Lower lobe of right lung (tissue), 2 donors: ENCODE data around the gene PSAT1. TPM values are rescaled to one million over a fixed set of nuclear protein-coding genes. Genes with fewer than 3 reads are reported as not detected.
A peak's percentile ranks its signal among the peaks of the same experiment; 100 is the strongest.

Experiments used
- ATAC-seq, 2 donors: fragments of 200-7000 bp; cut with Tn5 transposase; one replicate each; pipeline ENCODE4 v1.9.1; 2020 to 2022; ENCODE audit warnings: mild to moderate bottlenecking in 2 of 2, moderate library complexity in 2 of 2
- DNase-seq: peaks from one replicate; pipeline ENCODE4 v3.0.0-alpha.2; 2020
- H3K27ac ChIP-seq: fragments of 200-600 bp; one replicate; pipeline ENCODE4 v1.8.0; 2022
- H3K27me3 ChIP-seq: fragments of 200-600 bp; one replicate; pipeline ENCODE4 v1.8.0; 2022; ENCODE audit warnings: low read depth
- H3K36me3 ChIP-seq: fragments of 200-600 bp; one replicate; pipeline ENCODE4 v1.8.0; 2022; ENCODE audit warnings: mild to moderate bottlenecking
- H3K4me1 ChIP-seq: fragments of 200-600 bp; one replicate; pipeline ENCODE4 v1.8.0; 2022
- H3K4me3 ChIP-seq: fragments of 200-600 bp; one replicate; pipeline ENCODE4 v1.8.0; 2022; ENCODE audit warnings: mild to moderate bottlenecking
- H3K9me3 ChIP-seq: fragments of 200-600 bp; one replicate; pipeline ENCODE4 v1.8.0; 2022
- intact Hi-C: fragments of 100-400 bp; cut with DNase I; formaldehyde crosslinking; loops from one replicate; pipeline ENCODE4 v1.11.0; 2022
- total RNA-seq: library from RNA; stranded (reverse); fragmentation: NEBNext Ultra II Directional; extraction: Animal tissue kit (Norgen Biotek cat#: 25700); gene quantifications from one replicate; pipeline ENCODE4 v1.2.1, GENCODE V29; 2021
- TF ChIP-seq, protein P1 (sequence below): fragments of 200-600 bp; IDR thresholded peaks from one replicate; pipeline ENCODE4 v1.8.0; 2022; ENCODE audit warnings: antibody characterized with exemption, mild to moderate bottlenecking
- donor health status: DM: no; HTN: yes; CAD: no; lungs with severe emphysema.

PSAT1 gene
- total RNA-seq, 1 donor from 2014 or later = 10.4 TPM

DNA sequence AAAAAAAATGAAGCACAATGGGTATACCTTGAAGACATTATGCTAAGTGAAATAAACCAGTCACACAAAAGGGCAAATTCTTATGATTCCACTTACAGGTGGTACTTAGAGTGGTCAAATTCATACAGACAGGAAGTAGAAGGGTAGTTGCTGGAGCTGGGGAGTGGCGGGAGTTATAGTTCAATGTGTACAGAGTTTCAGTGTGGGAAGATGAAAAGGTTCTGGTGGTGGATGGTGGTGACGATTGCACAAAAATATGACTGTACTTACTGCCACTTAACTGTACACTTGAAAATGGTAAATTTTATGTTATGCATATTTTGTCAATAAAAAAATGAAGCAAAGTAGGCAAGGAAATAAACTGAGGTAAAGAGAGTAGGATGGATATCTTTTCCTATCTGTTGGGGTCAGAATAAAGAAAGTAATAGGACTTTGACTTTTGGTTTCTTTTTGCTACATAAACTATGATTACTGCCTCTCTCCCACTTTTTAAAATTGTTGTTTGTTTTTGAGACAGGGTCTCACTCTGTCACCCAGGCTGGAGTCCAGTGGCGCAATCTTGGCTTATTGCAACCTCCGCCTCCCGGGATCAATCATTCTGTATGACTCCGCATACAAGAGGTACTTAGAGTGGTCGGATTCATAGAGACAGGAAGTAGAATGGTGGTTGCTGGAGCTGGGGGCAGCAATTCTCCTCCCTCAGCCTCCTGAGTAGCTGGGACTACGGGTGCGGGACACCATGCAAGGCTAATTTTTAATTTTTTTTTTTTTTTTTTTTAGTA is 4.0 kb upstream of the PSAT1 start:
- intact Hi-C loops = no loop called here
- TF ChIP-seq, protein P1, sequence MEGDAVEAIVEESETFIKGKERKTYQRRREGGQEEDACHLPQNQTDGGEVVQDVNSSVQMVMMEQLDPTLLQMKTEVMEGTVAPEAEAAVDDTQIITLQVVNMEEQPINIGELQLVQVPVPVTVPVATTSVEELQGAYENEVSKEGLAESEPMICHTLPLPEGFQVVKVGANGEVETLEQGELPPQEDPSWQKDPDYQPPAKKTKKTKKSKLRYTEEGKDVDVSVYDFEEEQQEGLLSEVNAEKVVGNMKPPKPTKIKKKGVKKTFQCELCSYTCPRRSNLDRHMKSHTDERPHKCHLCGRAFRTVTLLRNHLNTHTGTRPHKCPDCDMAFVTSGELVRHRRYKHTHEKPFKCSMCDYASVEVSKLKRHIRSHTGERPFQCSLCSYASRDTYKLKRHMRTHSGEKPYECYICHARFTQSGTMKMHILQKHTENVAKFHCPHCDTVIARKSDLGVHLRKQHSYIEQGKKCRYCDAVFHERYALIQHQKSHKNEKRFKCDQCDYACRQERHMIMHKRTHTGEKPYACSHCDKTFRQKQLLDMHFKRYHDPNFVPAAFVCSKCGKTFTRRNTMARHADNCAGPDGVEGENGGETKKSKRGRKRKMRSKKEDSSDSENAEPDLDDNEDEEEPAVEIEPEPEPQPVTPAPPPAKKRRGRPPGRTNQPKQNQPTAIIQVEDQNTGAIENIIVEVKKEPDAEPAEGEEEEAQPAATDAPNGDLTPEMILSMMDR = no peak
- no peak overlapping the region for H3K4me3 ChIP-seq
- H3K36me3 ChIP-seq = no peaks in the 10 kb centered on the region
- no peaks in the 10 kb centered on the region for H3K9me3 ChIP-seq
- H3K27ac ChIP-seq = no peak overlapping the region
- peaks cover 21% of the 10 kb centered on the region for H3K4me1 ChIP-seq
- peaks cover 12% of the 10 kb centered on the region for H3K27me3 ChIP-seq
- ATAC-seq (no peak), DNase-seq (no peak)

DNA sequence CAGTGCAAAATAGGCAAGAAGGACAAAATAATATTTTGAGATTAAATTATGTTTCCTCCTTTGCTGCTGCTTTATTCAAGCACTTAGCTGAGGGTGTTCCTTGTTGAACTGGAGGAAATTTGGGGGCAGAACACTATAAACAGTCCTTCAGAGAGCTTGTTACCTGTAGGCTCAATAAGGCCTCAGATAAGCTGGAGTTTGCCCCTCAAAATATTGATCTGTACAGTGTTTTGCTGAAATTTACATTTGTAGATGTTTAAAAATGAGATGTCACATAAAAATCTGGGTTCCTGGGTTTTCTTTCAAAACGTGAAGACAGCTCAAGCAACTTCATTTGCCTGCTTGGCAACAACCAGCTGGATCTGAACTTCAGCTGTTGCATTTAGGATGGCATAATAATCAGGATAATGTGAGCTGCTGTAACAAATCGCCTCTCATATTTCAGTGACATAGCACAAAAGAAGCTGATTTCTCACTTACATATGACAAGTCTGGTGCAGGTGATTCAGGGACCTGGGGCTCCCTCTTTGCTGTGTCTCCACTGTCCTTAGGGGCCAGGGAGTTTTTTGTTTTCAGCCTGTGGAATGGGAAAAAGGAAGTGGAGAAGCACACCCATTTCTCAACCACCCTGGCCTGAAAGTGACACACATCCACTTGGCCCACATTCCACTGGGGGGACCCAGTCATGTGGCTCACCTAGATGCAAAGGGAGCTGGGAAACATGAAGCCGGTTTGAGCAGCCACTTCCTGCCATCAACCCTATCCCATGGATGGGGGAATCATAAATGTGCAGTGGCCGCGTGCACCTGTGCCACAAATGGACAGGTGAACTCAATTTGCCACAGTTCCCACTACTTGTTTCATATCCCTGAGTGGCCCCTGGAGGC is 2.4 kb upstream of the PSAT1 start:
- Histone ChIP-seq H3K27ac (no peak overlapping the region), H3K36me3 (no peaks in the 10 kb centered on the region), H3K4me3 (no peak overlapping the region), H3K4me1 (peaks cover 28% of the 10 kb centered on the region), H3K9me3 (no peaks in the 10 kb centered on the region), H3K27me3 (peaks cover 26% of the 10 kb centered on the region)
- ATAC-seq (no peak), DNase-seq (no peak)
- intact Hi-C loops = no loop called here
- TF ChIP-seq, protein P1 = no peak

DNA sequence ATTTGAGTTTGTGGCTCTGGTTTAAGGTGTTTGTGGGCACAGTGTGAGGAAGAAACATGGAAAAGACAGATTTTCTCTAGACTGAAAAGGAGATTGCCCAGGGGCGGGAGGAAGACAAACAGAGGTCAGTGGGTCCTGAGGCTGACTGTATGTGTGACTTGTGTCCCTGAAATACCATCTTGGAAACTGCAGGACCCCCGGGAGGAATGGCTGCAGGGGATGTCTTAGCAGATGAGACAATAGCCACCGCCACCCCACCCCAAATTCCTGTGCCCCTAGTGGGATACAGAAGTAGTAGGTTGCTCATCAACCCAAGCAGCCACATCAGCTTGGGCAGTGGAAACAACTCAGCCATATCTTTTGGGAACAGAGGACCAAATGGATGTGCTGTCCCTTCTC is 1.7 kb upstream of the PSAT1 start:
- H3K27ac ChIP-seq = no peak overlapping the region
- no peak for DNase-seq
- H3K36me3 ChIP-seq = no peaks in the 10 kb centered on the region

DNA sequence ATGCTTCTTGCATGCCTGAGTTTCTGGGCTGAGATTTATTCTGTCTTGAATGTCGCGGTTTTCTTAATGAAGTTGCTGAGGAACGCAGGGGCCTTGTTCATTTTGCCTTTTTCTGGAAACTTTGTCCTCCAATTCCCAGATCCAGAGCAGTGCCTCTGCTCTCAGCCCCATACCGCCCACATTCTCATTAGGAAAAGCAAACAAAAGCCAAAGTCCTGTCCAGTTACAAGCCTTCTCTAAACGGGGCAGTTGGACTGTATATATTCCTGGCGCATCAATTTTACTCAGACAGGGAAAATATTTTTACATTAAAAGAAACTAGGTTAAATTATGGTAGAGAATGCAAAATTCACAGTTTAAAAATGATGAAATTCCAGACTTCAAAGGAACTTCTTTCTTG is 1.2 kb upstream of the PSAT1 start:
- no peak overlapping the region for H3K27ac ChIP-seq
- no peaks in the 10 kb centered on the region for H3K36me3 ChIP-seq
- intact Hi-C loops = no loop called here
- peak overlapping the region; percentile 67 for H3K4me3 ChIP-seq
- ATAC-seq (no peak), DNase-seq (no peak)
- H3K4me1 ChIP-seq = peaks cover 28% of the 10 kb centered on the region
- peaks cover 34% of the 10 kb centered on the region for H3K27me3 ChIP-seq
- no peaks in the 10 kb centered on the region for H3K9me3 ChIP-seq
- TF ChIP-seq, protein P1 = no peak

More for the DNA sequence above, 1.7 kb upstream of the PSAT1 start:
- intact Hi-C loops = no loop called here
- peaks cover 28% of the 10 kb centered on the region for H3K4me1 ChIP-seq
- no peaks in the 10 kb centered on the region for H3K9me3 ChIP-seq
- peaks cover 33% of the 10 kb centered on the region for H3K27me3 ChIP-seq
- no peak for ATAC-seq
- TF ChIP-seq, protein P1 = no peak
- no peak overlapping the region for H3K4me3 ChIP-seq

DNA sequence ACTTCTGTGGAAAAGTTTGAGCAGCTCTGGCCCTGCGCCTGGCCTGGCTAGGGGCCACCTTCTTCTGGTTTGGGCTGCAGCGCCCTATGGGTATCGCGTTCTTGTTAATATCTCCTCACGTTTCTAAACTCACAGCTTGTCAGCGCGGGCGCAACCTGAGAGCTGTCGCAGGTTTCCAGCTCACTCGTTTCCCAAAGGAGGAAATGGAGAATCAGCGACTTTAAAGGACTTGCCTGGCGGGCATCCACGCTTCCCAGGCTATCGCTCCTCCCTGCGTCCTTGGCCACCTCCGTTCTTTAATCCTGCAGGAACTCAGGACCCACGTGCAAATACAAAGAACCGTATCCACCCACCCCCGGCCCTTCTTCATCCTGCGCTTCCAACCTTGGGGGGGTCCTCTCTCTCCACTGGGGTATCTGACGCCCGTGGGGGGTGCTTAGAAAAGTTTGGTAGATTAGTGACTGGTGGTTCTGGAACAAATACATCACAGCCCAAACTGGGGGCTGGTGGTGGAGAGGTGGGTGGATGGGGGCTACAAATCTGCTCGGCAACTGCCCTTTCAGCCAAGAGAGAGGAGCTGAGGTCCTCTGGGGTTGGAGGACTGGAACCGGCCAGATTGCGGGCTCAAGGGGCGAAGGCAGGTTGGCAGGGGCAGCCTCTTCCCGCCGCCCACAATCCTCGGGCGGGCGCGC is 578 bp upstream of the PSAT1 start:
- peaks cover 39% of the 10 kb centered on the region for H3K27me3 ChIP-seq
- intact Hi-C loops = no loop called here
- ATAC-seq = peak; percentile 25 to 34
- TF ChIP-seq, protein P1 = no peak
- no peaks in the 10 kb centered on the region for H3K9me3 ChIP-seq
- no peaks in the 10 kb centered on the region for H3K36me3 ChIP-seq
- no peak overlapping the region for H3K27ac ChIP-seq
- peaks cover 28% of the 10 kb centered on the region for H3K4me1 ChIP-seq
- peak; percentile 60 for DNase-seq
- H3K4me3 ChIP-seq = peak overlapping the region; percentile 67
